HG03558 (cell line): ENCODE data around the gene NCOA1.
"Not testable (repeated sequence)": the region's sequence is repeated elsewhere in the genome, so short reads cannot be mapped to it uniquely, and the experiment has no call there.

Source experiments
- ATAC-seq: cut with Tn5 transposase; IDR thresholded peaks from one replicate; pipeline ENCODE4 v1.9.1; 2021; ENCODE audit warnings: moderate number of reproducible peaks; ENCODE audit not compliant: unreplicated experiment; ENCODE audit errors: extremely low read depth

NCOA1 gene

DNA sequence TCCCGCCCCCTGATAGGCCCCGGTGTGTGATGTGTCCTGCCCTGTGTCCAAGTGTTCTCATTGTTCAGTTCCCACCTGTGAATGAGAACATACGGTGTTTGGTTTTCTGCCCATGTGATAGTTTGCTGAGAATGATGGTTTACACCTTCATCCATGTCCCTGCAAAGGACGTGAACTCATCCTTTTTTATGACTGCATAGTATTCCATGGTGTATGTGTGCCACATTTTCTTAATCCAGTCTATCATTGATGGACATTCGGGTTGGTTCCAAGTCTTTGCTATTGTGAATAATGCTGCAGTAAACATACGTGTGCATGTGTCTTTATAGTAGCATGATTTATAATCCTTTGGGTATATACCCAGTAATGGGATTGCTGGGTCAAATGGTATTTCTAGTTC, 40.6 kb downstream of the NCOA1 start:
- not testable (repeated sequence) for ATAC-seq

DNA sequence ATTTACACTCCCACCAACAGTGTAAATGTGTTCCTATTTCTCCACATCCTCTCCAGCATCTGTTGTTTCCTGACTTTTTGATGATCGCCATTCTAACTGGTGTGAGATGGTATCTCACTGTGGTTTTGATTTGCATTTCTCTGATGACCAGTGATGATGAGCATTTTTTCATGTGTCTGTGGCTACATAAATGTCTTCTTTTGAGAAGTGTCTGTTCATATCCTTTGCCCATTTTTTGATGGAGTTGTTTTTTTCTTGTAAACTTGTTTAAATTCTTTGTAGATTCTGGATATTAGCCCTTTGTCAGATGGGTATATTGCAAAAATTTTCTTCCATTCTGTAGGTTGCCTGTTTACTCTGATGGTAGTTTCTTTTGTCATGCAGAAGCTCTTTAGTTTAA, 41.0 kb downstream of the NCOA1 start:
- ATAC-seq, result not testable (repeated sequence)

DNA sequence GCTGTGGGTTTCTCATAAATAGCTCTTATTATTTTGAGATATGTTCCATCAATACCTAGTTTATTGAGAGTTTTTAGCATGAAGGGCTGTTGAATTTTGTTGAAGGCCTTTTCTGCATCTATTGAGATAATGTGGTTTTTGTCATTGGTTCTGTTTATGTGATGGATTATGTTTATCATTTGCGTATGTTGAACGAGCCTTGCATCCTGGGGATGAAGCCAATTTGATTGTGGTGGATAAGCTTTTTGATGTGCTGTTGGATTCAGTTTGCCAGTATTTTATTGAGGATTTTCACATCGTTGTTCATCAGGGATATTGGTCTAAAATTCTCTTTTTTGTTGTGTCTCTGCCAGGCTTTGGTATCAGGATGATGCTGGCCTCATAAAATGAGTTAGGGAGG, 42.5 kb downstream of the NCOA1 start:
- not testable (repeated sequence) for ATAC-seq

DNA sequence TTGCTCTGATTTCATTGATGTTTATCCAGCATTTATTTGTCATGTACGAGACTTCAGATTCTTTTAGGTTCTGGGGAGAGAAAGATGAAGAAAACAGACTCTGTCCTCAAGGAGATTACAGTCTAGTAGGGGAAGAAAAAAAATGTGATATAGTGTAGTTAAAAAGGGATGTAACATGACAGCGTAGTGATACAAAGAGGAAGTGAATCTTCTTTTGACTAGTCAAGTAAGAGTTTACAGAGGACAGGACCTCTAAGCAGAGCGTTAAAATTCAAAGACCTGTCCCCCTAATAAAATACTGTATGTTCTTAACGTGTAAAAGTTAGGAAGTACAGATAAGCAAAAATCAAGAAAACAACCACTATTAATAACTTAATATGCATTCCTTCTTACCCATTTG, 47.7 kb downstream of the NCOA1 start:
- ATAC-seq, result no peak

DNA sequence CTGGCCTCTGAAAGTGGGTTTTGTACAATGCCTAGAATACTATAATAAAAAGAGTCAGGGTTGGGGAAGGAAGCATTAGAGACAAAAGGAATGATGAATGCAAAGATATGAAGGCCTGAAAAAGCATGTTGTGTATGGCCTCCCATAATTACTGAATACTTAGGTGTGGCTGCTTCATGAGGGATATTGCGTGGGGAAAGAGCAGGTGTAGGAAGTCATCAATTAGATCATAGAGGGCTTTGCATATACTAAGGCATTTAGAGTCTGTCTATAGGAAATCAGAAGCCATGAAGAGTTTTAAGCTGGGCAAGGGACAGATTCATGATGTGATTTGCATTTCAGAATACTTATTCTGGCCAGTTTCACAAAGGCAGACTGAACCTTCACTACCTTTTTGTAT, 48.2 kb downstream of the NCOA1 start:
- no peak for ATAC-seq

DNA sequence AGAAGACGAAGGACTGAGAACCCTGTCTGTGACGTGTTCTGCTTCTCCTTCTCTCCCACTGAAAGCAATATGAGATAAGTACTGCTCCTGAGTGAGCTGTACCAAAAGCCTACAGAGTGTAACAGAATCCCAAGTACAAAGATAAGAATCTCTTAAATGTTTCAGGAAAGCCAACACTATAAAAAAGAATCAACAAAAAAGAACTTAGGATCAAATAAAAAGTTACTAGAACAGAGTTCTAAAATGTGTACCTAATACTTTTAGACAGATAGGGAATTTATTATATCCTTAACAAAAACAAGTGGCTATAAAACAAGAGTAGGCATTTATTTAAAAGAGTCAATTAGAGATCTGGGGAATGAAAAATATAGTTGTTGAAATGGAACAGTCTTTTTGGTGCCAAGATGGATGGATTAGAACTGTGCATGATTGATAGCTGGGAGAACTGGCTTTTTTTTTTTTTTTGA, 49.0 kb downstream of the NCOA1 start:
- ATAC-seq, result no peak

DNA sequence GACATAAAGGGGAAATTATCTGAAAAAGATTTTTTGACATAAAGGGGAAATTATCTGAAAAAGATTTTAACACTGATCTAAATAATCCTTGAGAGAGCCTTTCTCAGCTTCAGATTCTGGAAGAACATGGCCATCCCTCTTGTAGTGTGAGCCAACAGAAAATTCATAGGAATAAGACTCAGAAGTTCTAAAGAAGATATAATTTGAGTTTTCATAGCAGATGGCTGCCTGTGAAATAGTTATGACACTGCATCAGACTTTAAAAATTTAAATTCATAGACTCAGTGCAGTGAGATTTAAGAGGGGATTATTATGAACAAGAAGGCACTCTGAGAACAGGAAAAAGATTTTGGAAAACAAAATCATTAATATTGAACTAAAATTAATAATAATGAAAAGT, 50.6 kb downstream of the NCOA1 start:
- no peak for ATAC-seq

DNA sequence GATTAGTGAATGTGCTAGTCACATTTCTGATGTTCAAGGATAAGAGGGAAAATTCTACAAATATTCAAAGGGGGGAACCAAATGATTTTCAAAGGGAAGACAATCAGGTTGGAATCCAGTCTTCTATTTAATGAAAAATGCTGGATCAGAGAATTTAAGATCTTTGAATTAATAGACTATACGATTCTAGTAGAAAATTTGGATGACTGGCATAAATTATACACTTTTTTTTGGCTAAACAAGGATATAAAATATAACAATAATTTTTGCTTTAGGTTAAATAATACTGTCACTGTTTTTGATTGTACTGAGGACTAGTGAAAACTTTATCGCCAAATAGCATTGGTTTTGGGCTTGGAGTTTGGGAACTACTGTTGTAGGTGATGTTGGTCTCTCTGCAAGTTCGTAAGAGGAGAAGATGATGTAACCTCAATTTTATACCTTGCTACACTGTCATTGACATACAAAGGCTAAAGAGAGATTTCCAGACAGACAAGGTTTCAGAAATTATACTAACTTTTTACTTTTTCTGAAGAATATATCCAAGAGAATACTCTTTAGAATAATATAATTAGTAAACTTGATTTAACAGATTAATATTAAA, 51.3 kb downstream of the NCOA1 start:
- ATAC-seq, result no peak

DNA sequence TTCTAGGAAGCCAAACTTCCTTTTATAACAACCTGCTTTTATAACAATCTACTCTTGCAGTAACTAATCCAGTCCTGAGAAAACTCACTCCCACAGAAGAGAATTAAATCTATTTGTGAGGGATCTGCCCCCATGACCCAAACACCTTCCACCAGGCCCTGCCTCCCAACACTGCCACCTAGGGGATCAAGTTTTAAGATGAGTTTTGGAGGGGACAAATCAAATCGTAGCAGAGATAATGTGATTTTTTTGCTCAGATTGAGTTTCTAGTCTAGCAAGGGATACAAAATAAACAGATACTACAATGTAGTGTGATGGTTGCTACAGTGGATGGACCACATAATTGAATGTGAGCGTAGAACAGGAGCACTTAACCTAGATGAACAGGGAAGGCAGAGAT, 52.2 kb downstream of the NCOA1 start:
- ATAC-seq, result no peak

DNA sequence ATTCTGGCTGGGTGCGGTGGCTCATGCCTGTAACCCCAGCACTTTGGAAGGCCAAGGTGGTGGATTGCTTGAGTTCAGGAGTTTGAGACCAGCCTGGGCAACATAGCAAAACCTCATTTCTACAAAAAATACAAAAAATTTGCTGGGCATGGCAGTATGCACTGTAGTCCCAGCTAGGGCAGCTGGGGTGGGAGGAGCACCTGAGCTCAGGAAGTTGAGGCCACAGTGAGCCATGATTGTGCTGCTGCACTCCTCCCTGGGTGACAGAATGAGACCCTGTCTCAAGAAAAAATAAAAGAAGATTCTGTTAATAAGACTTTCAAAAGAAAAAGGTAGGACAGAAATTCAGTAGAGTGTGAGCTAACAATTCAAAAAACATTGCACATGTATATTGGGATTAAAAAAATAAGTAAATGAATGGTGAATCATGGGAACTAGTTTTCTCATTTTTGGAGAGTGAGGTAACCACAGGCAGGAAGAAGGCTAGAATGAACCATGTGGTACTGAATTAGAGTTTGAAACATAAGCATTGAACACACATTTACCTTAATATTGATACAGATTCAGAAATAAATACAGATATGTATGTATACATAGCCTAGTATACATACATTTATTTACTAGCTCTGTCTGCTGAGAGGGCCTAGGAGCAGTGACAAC, 53.5 kb downstream of the NCOA1 start:
- no peak for ATAC-seq

DNA sequence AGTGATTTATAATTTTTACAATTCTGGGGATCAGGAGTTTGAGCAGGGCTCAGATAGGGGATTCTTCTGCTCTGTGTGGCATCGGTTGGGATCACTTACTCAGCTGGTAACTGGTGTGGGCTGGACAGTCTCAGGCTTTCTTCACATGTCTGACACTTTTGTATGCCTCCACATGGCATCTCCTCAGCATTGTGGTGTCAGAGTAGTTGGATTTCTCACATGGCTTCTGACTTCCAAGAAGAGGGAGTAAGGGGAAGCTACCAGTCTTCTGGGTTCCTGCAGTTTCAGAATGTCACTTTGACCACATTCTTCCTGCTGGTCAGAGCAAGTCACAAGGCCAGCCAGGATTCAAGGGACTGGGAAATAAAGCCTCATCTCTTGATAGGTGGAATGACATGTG, 55.6 kb downstream of the NCOA1 start:
- no peak for ATAC-seq

DNA sequence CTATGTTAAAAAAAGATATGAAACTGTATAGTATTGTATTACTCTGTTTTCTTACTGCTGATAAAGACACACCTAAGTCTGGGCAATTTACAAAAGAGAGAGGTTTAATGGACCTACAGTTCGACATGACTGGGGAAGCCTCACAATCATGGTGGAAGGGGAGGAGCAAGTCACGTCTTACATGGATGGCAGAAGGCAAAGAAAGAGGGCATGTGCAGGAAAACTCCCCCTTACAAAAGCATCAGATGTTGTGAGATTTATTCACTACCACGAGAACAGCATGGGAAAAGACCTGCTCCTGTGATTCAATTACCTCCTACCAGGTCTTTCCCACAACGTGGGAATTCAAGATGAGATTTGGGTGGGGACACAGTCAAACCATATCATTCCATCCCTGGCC, 57.0 kb downstream of the NCOA1 start:
- no peak for ATAC-seq

DNA sequence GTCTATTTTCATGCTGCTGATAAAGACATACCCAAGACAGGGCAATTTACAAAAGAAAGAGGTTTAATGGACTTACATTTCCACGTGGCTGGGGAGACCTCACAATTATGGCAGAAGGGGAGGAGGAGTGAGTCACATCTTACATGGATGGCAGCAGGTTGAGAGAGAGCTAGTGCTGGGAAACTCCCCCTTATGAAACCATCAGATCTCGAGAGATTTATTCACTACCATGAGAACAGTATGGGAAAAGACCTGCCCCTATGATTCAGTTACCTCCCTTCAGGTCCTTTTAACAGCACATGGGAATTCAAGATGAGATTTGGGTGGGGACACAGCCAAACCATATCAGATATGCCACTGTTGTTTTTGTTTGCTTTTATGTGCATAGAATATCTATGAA, 59.2 kb downstream of the NCOA1 start:
- not testable (repeated sequence) for ATAC-seq

DNA sequence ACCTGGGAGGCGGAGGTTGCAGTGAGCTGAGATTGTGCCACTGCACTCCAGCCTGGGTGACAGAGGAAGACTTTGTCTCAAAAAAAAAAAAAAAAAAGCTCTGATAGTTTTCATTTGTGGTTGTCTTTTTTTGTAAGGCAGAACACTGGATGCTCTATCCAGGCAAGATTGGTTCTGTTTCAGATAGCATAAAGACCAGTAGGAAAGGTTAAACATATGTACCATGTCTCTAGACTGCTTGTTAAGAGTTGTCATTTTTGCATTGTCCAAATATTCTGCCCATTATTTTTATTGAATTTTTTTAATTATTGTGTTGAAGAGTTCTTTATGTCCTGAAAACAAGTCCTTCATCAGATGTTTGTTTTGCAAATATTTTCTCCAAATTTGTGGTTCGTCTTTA, 60.0 kb downstream of the NCOA1 start:
- ATAC-seq, result no peak

DNA sequence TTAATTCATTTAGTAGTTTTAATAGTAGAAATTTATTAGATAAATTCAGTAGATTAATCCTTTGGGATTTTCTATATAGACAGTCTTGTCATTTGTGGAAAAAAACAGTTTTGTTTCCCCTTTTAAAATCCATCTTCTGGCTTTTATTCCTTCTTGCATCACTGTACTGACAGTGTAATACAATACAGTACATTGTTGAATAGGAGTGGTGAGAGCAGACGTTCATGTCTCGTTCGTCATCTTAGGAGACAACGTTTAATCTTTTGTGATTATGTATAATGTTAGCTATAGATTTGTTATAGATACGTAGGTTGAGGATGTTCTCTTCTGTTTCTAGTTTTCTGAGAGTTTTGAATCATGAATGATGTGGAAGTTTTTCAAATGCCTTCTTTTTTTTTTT, 61.8 kb downstream of the NCOA1 start:
- no peak for ATAC-seq

DNA sequence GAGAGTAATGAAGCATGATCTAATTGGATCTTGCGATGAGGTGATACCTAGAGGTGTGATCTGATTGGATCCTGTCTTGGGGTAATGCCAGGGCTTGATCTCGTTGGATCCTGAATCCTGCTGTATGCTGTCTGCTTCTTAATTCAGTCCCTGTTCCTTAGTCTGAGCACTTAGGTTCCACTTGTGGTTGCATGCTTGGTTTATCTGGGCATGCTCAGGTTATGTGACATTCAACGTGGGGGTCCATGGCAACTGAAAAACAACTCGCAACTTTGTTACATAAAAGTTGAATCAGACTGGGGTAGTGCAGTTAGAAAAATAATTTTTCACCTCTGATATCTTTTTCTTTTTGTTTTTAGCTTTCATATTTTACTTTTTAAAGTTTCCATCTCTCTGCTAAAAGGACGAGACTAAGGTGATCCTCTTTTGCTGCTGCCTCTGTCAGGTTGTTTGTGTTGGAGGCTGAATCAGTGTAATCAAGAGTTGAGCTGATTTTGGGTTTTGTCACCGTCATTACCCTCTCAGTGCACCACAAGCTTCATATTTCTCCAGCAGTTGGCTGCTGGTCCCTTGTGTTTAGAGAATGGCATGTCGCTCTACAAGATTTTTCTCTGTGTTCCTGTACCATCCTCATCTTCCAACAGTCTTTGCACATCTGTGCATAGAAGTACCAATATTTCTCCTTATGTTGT, 67.9 kb downstream of the NCOA1 start:
- ATAC-seq, result no peak

DNA sequence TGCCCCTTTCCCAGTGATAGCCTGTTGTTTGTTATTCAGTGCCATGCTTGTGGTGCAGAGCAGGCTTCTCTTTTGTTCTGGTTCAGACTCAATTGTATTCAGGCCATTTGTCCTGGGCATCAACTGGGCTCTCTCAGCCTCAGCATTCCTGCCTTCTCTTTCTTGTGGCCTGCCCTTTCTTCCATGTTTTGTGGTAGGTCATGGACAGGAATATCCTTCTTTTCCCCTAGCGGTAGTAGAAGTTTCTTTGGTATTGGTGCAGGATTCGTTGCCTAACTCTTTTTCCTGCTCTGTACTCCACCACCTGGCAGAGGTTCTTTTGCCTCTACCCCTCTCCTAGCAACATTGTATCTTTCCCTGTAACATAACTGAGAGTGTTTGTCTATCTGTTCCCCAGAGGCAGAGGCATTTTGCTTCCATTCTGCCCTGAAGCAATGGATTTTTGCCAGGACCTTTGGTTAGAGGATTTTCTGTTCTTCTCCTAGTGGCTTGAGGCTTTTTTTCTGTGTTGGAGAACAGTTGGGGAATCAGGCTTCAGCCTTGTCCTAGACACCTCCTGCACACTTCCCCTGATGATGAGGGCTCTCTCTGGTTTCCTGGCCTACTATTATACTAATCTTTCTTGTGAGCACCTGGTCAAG, 68.5 kb downstream of the NCOA1 start:
- no peak for ATAC-seq

DNA sequence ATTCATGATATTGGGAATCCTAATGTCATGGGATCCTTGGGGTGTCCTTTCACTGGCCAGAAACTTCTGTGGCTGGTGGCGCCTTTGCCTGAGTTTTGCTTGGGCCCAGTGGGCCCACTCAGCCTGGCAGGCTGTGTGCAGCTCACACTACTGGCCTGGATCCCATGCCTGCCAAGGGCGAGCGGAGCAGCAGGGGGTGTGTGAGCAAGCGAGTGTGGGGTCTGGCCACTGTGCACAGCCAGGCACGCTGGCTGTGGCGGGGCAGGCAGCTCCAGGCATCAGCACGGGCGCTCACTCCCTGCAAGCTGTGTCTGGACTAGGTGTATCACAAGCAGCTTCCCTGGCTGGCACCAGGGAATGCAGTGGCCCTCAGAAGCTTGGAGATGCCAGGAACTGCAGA, 74.5 kb downstream of the NCOA1 start:
- ATAC-seq, result no peak

DNA sequence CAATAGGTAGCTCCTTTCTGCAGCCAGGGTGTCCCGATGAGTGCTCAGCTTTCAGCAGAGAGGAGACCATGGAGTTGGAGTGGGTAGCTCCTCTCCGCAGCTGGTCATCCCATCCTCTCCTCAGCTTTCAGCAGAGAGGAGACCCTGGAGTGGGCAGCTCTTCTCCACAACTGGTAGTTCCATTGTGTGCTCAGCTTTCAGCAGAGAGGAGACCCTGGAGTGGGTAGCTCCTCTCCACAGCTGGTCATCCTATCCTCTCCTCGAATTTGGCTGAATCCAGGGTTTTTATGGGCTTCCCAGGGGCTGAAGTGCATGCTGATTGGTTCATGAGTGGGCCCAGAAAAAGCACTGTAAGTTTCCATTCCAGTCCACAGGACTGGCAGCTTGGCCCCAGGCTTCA, 75.2 kb downstream of the NCOA1 start:
- no peak for ATAC-seq

DNA sequence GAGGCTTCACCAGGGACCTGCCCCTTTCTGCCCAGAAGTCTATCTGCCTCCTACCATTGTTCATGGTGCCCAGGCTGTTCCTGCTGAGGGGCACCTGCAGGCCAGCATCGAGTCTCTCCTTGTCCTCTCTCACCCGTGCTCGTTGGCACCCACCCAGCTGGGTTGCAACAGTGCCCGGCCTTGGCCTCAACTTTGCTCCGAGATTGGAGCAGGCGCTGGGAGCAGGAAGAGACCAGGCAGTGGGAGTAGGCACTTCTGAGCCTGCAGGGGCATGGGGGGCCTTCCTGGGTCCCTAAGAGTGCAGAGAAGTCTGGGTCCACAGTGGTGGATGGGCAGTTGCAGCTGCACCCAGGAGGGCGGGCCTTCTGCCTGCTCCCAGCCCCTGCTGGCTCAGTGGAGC, 75.6 kb downstream of the NCOA1 start:
- no peak for ATAC-seq

DNA sequence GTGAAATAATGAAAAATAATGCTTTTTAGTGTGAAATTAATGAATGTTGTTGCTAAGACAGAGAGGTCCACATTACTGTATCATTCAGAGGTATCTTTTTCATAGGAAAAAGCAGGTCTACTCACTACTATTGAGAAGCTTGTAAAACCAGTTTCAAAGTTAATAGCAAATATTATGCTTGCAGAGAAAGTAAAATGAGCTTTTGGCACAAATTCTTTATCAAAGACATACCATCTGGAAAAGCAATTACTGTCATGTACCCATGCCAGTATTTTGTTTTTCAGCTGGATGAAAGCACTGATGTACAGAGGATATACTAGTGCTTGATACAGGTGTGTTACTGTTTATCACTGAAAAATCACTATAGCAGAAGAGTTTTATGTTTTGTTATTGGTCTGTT, 77.5 kb downstream of the NCOA1 start:
- ATAC-seq, result no peak
